HepG2 (cell line): ENCODE data around the gene SOBP. TPM values are rescaled to one million over a fixed set of nuclear protein-coding genes. Genes with fewer than 3 reads are reported as not detected.

Experiments used
- ATAC-seq: fragments of 200-7000 bp; cut with Tn5 transposase; 3 replicates; pipeline ENCODE4 v1.9.1; 2020; ENCODE audit warnings: mild to moderate bottlenecking, moderate library complexity
- BruUV-seq: library from RNA; stranded (reverse); fragments of 400-500 nt; replicated peaks from 2 replicates; lab custom pipeline; 2021; lab: Mats Ljungman, UMichigan
- CTCF ChIA-PET: fragments of 300-600 bp; formaldehyde crosslinking; extraction: SDS; loops from one replicate; lab custom pipeline; 2021; ENCODE audit warnings: low total read pairs, inconsistent platforms, low intra/inter-chr PET ratio; lab: Yijun Ruan, JAX
- POLR2A ChIA-PET: fragments of 350-600 bp; sonication (Branson Sonifier 250); formaldehyde crosslinking; loops from one replicate; lab custom pipeline; 2020; ENCODE audit warnings: antibody characterized with exemption, inconsistent platforms; lab: Yijun Ruan, JAX
- DNase-seq: peaks from one replicate; pipeline ENCODE4 v3.0.0-alpha.2; 2015; ENCODE audit warnings: low spot score
- FAIRE-seq: peaks from 3 replicates; lab custom pipeline; 2011; peaks lifted over from hg19 to GRCh38; lab: Jason Lieb, UNC
- H2AFZ ChIP-seq: one replicate; pipeline ENCODE4 v1.6.1; 2011; ENCODE audit warnings: low read length, inconsistent platforms
- H3K27ac ChIP-seq: fragments of 300-600 bp; 3 replicates; pipeline ENCODE4 v1.8.0; 2011; ENCODE audit warnings: mixed run types, mild to moderate bottlenecking, mixed read lengths, low read length, inconsistent platforms; ENCODE audit not compliant: insufficient read depth; ENCODE audit errors: extremely low read length
- H3K27me3 ChIP-seq, 2 experiments: fragments of 200-600 bp in 1 of 2; 2 replicates in 1 of 2; 3 replicates in 1 of 2; pipeline versions ENCODE4 v1.6.0 to v1.8.0; 2011; ENCODE audit warnings: low read length in 2 of 2, mild to moderate bottlenecking in 2 of 2, moderate library complexity in 2 of 2, inconsistent platforms in 1 of 2; ENCODE audit not compliant: insufficient read depth in 2 of 2, control insufficient read depth in 1 of 2
- H3K36me3 ChIP-seq, 2 experiments: fragments of 200-600 bp in 1 of 2; replicated peaks in 1 of 2; 2 replicates in 1 of 2; 3 replicates in 1 of 2; pipeline versions ENCODE4 v1.5.1 to v1.8.0; 2011; ENCODE audit warnings: low read length in 2 of 2, inconsistent platforms in 1 of 2; ENCODE audit not compliant: insufficient read depth in 2 of 2, control insufficient read depth in 1 of 2
- H3K4me1 ChIP-seq: 2 replicates; pipeline ENCODE4 v1.5.1; 2012; ENCODE audit warnings: low read length, inconsistent platforms; ENCODE audit not compliant: insufficient read depth
- H3K4me2 ChIP-seq: 2 replicates; pipeline ENCODE4 v1.6.0; 2011; ENCODE audit warnings: low read depth, low read length, inconsistent platforms
- H3K4me3 ChIP-seq, 3 experiments: fragments of 200-600 bp in 1 of 3; sonication (generic), shearing (Covaris generic) in 1 of 3; replicated peaks in 1 of 3; 2 replicates each; pipeline ENCODE4 v1.5.1; 2011 to 2016; ENCODE audit warnings: low read length in 3 of 3, inconsistent platforms in 2 of 3, low read depth in 2 of 3, mild to moderate bottlenecking in 2 of 3, control low read depth in 1 of 3, mixed read lengths in 1 of 3; ENCODE audit not compliant: insufficient read depth in 1 of 3
- H3K79me2 ChIP-seq: one replicate; pipeline ENCODE4 v1.6.1; 2011; ENCODE audit warnings: low read length, inconsistent platforms; ENCODE audit not compliant: insufficient read depth
- H3K9ac ChIP-seq: 2 replicates; pipeline ENCODE4 v1.6.0; 2011; ENCODE audit warnings: mild to moderate bottlenecking, low read depth, low read length, inconsistent platforms; ENCODE audit not compliant: insufficient read depth
- H3K9me3 ChIP-seq: 2 replicates; pipeline ENCODE4 v1.5.1; 2012; ENCODE audit warnings: mild to moderate bottlenecking, low read length
- H4K20me1 ChIP-seq: 2 replicates; pipeline ENCODE4 v1.6.0; 2011; ENCODE audit warnings: inconsistent platforms, mild to moderate bottlenecking, low read length, moderate library complexity; ENCODE audit not compliant: insufficient read depth
- ARID4A ChIP-seq: sonication (generic); formaldehyde crosslinking; IDR thresholded peaks from 2 replicates; pipeline ENCODE4 v1.5.0; 2020; ENCODE audit warnings: mild to moderate bottlenecking, missing genetic modification reagents, borderline replicate concordance
- MAX ChIP-seq: IDR thresholded peaks from 2 replicates; pipeline ENCODE4 v1.6.1; 2012; ENCODE audit warnings: inconsistent platforms
- NCOR1 ChIP-seq: fragments of 200-600 bp; sonication (generic); IDR thresholded peaks from 2 replicates; pipeline ENCODE4 v1.7.0; 2017; ENCODE audit warnings: antibody characterized with exemption, low read length, borderline replicate concordance
- NFAT5 ChIP-seq: sonication (generic); formaldehyde crosslinking; IDR thresholded peaks from 2 replicates; pipeline ENCODE4 v1.4.0; 2020; ENCODE audit warnings: missing genetic modification reagents
- NR0B2 ChIP-seq: sonication (generic); formaldehyde crosslinking; IDR thresholded peaks from 2 replicates; pipeline ENCODE4 v1.4.0; 2020; ENCODE audit warnings: mild to moderate bottlenecking, missing genetic modification reagents
- RBM22 ChIP-seq: fragments of 200-400 bp; formaldehyde crosslinking; optimal IDR thresholded peaks from 2 replicates; pipeline ENCODE3; 2017; ENCODE audit warnings: mild to moderate bottlenecking, low read length, moderate library complexity
- SOX6 ChIP-seq, 2 experiments: fragments of 450-650 bp in 1 of 2; sonication (generic) in 1 of 2; formaldehyde crosslinking in 1 of 2; IDR thresholded peaks; 2 replicates each; pipeline versions ENCODE4 v1.4.0 to v1.6.1; 2017 to 2020; ENCODE audit warnings: antibody characterized with exemption in 1 of 2, mild to moderate bottlenecking in 1 of 2, missing genetic modification reagents in 1 of 2
- TOPORS ChIP-seq: sonication (generic); formaldehyde crosslinking; IDR thresholded peaks from 2 replicates; pipeline ENCODE4 v1.8.0; 2023; ENCODE audit warnings: mild to moderate bottlenecking, missing genetic modification reagents
- ZBTB14 ChIP-seq: sonication (generic); formaldehyde crosslinking; IDR thresholded peaks from 2 replicates; pipeline ENCODE4 v1.4.0; 2020; ENCODE audit warnings: missing genetic modification reagents
- ZNF354B ChIP-seq: sonication (generic); formaldehyde crosslinking; IDR thresholded peaks from 2 replicates; pipeline ENCODE4 v1.8.0; 2022; ENCODE audit warnings: mild to moderate bottlenecking, missing genetic modification reagents
- ZNF557 ChIP-seq: sonication (generic); formaldehyde crosslinking; IDR thresholded peaks from 2 replicates; pipeline ENCODE4 v1.4.0; 2020; ENCODE audit warnings: missing genetic modification reagents
- ZNF772 ChIP-seq: sonication (generic); formaldehyde crosslinking; IDR thresholded peaks from 2 replicates; pipeline ENCODE4 v1.5.0; 2020; ENCODE audit warnings: mild to moderate bottlenecking, missing genetic modification reagents
- WGBS: methylation state at CpG from one replicate; pipeline ENCODE4 v1.1.6; 2017; ENCODE audit warnings: low lambda C conversion rate; 5-methylcytosine and 5-hydroxymethylcytosine counted together
- in situ Hi-C: cut with HindIII; loops from 2 replicates; pipeline ENCODE4 v1.10.0; 2017; ENCODE audit warnings: low pct_unique_long_range_greater_than_20kb; ENCODE audit not compliant: extremely low pct_ligation_motif_present
- intact Hi-C: fragments of 100-400 bp; cut with micrococcal nuclease; formaldehyde crosslinking; loops from one replicate; pipeline ENCODE4 v1.10.0; 2022; ENCODE audit not compliant: unreplicated experiment
- polyA plus RNA-seq, 8 experiments: library from polyadenylated mRNA; depleted of rRNA in 3 of 8; stranded (reverse) in 7 of 8; unstranded in 1 of 8; fragments of >200 nt; fragmentation: Illumina TruSeq in 4 of 8; extraction: Trizol in 4 of 8; gene quantifications; 2 replicates each; pipeline versions ENCODE4 v1.2.1 to v1.2.3, GENCODE V29; 2011 to 2016; ENCODE audit warnings: low read depth in 4 of 8, missing spikeins in 1 of 8, mixed read lengths in 1 of 8; ENCODE audit not compliant: insufficient read depth in 1 of 8
- total RNA-seq, 5 experiments: library from RNA; depleted of rRNA; stranded (reverse); fragments of >200 nt; fragmentation: Illumina TruSeq; extraction: Trizol; gene quantifications; 2 replicates each; pipeline ENCODE4 v1.2.3, GENCODE V29; 2016; ENCODE audit warnings: low read depth in 1 of 5

Gene SOBP
- total and polyA plus RNA-seq, 2 of the 13 experiments (the other 11 are each of a cell fraction or from before 2014, with no cell fraction given), result 1.5 to 6.9 TPM

GRCh38 chr6:107690643-107691061 is 200.7 kb downstream of the SOBP start:
- ATAC-seq, result no peak
- in situ Hi-C loops (no loop called here), intact Hi-C loops (no loop called here)
- no peaks in the 10 kb centered on the region for H3K79me2 ChIP-seq
- no peak overlapping the region for H3K9ac ChIP-seq
- no peaks in the 10 kb centered on the region for H3K36me3 ChIP-seq
- POLR2A ChIA-PET, result no interaction called here
- no TSS peak for BruUV-seq
- no peak overlapping the region for H3K4me3 ChIP-seq
- no peak overlapping the region for H2AFZ ChIP-seq
- no peak overlapping the region for H3K4me2 ChIP-seq
- no peak overlapping the region for H3K27ac ChIP-seq
- no peak for DNase-seq
- H3K27me3 ChIP-seq, result peaks cover 0 to 16% of the 10 kb centered on the region in 2 experiments
- H3K4me1 ChIP-seq, result no peaks in the 10 kb centered on the region
- H3K9me3 ChIP-seq, result no peaks in the 10 kb centered on the region
- TF ChIP-seq RBM22 (no peak), MAX (no peak), NR0B2 (CRISPR knock-in tag) (no peak), ZNF557 (CRISPR knock-in tag) (no peak), NFAT5 (CRISPR knock-in tag) (no peak), ZNF354B (CRISPR knock-in tag) (no peak), TOPORS (CRISPR knock-in tag) (no peak), ARID4A (CRISPR knock-in tag) (no peak), SOX6 (IDR thresholded peaks at IDR 0.05) (no peak), SOX6 (CRISPR knock-in tag; IDR thresholded peaks at IDR 0.05) (no peak), ZBTB14 (CRISPR knock-in tag) (no peak), ZNF772 (CRISPR knock-in tag) (no peak), NCOR1 (no peak)
- no peaks in the 10 kb centered on the region for H4K20me1 ChIP-seq
- WGBS, result 48% methylated on average over 6 of the region's 6 CpGs
- CTCF ChIA-PET, result no interaction called here
- FAIRE-seq, result no peak
